ENCODE results near the gene PGM3. TPM values are rescaled to one million over a fixed set of nuclear protein-coding genes. Genes with fewer than 3 reads are reported as not detected.

The PGM3 gene
- total RNA-seq, 1 donor from 2014 or later: 146 TPM

GRCh38 chr6:83119742-83120300 is 73.2 kb downstream of the PGM3 start:
- DNase-seq (ENCODE audit: low spot score): no peak

DNA sequence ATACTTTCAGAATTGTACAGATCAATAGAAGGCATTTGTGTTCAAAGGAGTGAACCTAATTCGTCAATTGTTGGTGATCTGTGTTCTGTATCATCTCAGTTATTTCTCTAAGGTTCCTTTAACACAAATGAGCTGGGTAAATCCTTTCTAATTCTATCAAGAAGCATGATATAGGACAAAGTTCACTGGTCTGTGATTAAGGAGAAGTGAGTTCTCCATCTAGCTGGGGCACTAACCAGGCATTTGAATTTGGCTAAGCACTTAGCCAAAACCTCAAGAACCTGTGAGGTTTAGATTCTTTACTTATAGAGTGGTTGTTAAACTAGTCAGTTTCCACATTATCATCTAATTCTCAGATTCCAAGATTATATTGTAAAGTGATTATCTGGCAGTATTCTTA is 75.3 kb downstream of the PGM3 start:
- no peak for DNase-seq (ENCODE audit: low spot score)

Other genes starting within 250 kb of the PGM3 start
- 4.2 TPM for gene UBE3D, start 127.4 kb downstream of the PGM3 start, total RNA-seq
- gene DOP1A, start 125.6 kb downstream of the PGM3 start, total RNA-seq: 17.1 TPM
- 5.7 TPM for gene RWDD2A, start 92 bp upstream of the PGM3 start, total RNA-seq
- 31.7 TPM for gene ME1, start 237.8 kb upstream of the PGM3 start, total RNA-seq

All from mesenteric fat pad (tissue), 1 donor.